ENCODE data around the gene GABRE. TPM values are rescaled to one million over a fixed set of nuclear protein-coding genes. Genes with fewer than 3 reads are reported as not detected.
"Not testable (repeated sequence)": the region's sequence is repeated elsewhere in the genome, so short reads cannot be mapped to it uniquely, and the experiment has no call there.

Gene GABRE
- total RNA-seq, 2 experiments from 2014 or later, result not detected

- Mint-ChIP-seq H3K27ac (no peak overlapping the region), H3K36me3 (ENCODE audit: low read depth) (no peaks in the 10 kb centered on the region), H3K9me3 (no peaks in the 10 kb centered on the region), H3K4me1 (ENCODE audit: low read depth) (no peaks in the 10 kb centered on the region), H3K4me3 (no peak overlapping the region), H3K27me3 (no peaks in the 10 kb centered on the region)
- Histone ChIP-seq H3K9me3 (ENCODE audit: control insufficient read depth in 1 of 2, insufficient read depth in 1 of 2, low read length in 2 of 2) (peaks cover 0 to 7% of the 10 kb centered on the region in 2 experiments), H3K4me1 (ENCODE audit: insufficient read depth, low read length) (no peaks in the 10 kb centered on the region), H3K27me3 (ENCODE audit: control insufficient read depth in 1 of 2, insufficient read depth in 2 of 2, low read length in 2 of 2) (no peaks in the 10 kb centered on the region), H3K4me3 (ENCODE audit: low read length) (no peak overlapping the region), H3K27ac (ENCODE audit: low read depth in 1 of 2, low read length in 2 of 2) (no peak overlapping the region), H3K36me3 (ENCODE audit: insufficient read depth, low read length) (no peaks in the 10 kb centered on the region)
- no peak for DNase-seq
- ChIA-PET POLR2A (no interaction called here), CTCF (no interaction called here)
- ATAC-seq (ENCODE audit: poor library complexity), result no peak
- TF ChIP-seq, protein P1, sequence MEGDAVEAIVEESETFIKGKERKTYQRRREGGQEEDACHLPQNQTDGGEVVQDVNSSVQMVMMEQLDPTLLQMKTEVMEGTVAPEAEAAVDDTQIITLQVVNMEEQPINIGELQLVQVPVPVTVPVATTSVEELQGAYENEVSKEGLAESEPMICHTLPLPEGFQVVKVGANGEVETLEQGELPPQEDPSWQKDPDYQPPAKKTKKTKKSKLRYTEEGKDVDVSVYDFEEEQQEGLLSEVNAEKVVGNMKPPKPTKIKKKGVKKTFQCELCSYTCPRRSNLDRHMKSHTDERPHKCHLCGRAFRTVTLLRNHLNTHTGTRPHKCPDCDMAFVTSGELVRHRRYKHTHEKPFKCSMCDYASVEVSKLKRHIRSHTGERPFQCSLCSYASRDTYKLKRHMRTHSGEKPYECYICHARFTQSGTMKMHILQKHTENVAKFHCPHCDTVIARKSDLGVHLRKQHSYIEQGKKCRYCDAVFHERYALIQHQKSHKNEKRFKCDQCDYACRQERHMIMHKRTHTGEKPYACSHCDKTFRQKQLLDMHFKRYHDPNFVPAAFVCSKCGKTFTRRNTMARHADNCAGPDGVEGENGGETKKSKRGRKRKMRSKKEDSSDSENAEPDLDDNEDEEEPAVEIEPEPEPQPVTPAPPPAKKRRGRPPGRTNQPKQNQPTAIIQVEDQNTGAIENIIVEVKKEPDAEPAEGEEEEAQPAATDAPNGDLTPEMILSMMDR (IDR thresholded peaks at IDR 0.05), result no peak
- intact Hi-C loops (cut with DNase I, micrococcal nuclease), result no loop called here
Observed at GRCh38 chrX:151919610-151920009, 54.9 kb downstream of the GABRE start.

GRCh38 chrX:151918736-151919135 is 55.7 kb downstream of the GABRE start:
- H3K9me3 ChIP-seq (ENCODE audit: control insufficient read depth in 1 of 2, insufficient read depth in 1 of 2, low read length in 2 of 2); CTCF ChIA-PET; H3K27ac ChIP-seq (ENCODE audit: low read depth in 1 of 2, low read length in 2 of 2); H3K27ac Mint-ChIP-seq; POLR2A ChIA-PET; DNase-seq; intact Hi-C loops (cut with DNase I, micrococcal nuclease); H3K27me3 Mint-ChIP-seq; ATAC-seq (ENCODE audit: poor library complexity); H3K9me3 Mint-ChIP-seq; H3K36me3 Mint-ChIP-seq (ENCODE audit: low read depth); H3K4me1 ChIP-seq (ENCODE audit: insufficient read depth, low read length); H3K27me3 ChIP-seq (ENCODE audit: control insufficient read depth in 1 of 2, insufficient read depth in 2 of 2, low read length in 2 of 2); H3K4me3 ChIP-seq (ENCODE audit: low read length); H3K36me3 ChIP-seq (ENCODE audit: insufficient read depth, low read length); H3K4me1 Mint-ChIP-seq (ENCODE audit: low read depth); H3K4me3 Mint-ChIP-seq: not testable (repeated sequence)

DNA sequence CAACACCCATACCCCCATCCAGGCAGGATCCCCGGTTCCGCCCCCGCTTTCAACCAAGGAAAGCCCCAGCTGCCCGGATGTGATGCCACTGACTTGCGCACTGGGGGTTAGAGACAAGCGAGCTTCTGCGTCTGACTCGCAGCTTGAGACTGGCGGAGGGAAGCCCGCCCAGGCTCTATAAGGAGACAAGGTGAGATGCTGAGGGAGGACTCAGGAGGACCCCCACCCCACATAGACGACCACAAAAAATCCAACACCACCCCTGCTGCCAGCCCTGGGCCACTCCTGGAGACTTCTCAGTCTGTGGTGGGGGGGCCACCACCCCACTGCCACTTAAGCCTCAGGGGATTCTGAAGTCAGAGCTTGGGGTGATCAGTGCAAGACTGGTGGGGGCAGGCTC is 61.7 kb downstream of the GABRE start, which contains the start of gene MAGEA4:
Gene MAGEA4 (plus strand): TSS at position 110 of the 400 bp plus-strand sequence. CDS start 10,776 bp downstream, outside the sequence.
- TF ChIP-seq, protein P1 (IDR thresholded peaks at IDR 0.05), result no peak
- Histone ChIP-seq H3K27ac (ENCODE audit: low read depth in 1 of 2, low read length in 2 of 2) (no peak within 1 kb of the TSS), H3K36me3 (ENCODE audit: insufficient read depth, low read length) (no peaks in the 10 kb centered on the region), H3K27me3 (ENCODE audit: control insufficient read depth in 1 of 2, insufficient read depth in 2 of 2, low read length in 2 of 2) (no peaks in the 10 kb centered on the region), H3K9me3 (ENCODE audit: control insufficient read depth in 1 of 2, insufficient read depth in 1 of 2, low read length in 2 of 2) (no peaks in the 10 kb centered on the region), H3K4me1 (ENCODE audit: insufficient read depth, low read length) (no peaks in the 10 kb centered on the region), H3K4me3 (ENCODE audit: low read length) (no peak within 1 kb of the TSS)
- POLR2A ChIA-PET, result no interaction called here
- DNase-seq (no peak), ATAC-seq (ENCODE audit: poor library complexity) (no peak)
- Mint-ChIP-seq H3K4me3 (no peak within 1 kb of the TSS), H3K36me3 (ENCODE audit: low read depth) (no peaks in the 10 kb centered on the region), H3K27ac (no peak within 1 kb of the TSS), H3K27me3 (no peaks in the 10 kb centered on the region), H3K9me3 (no peaks in the 10 kb centered on the region), H3K4me1 (ENCODE audit: low read depth) (no peaks in the 10 kb centered on the region)
- intact Hi-C loops (cut with DNase I, micrococcal nuclease), result no loop called here
- CTCF ChIA-PET, result no interaction called here

DNA sequence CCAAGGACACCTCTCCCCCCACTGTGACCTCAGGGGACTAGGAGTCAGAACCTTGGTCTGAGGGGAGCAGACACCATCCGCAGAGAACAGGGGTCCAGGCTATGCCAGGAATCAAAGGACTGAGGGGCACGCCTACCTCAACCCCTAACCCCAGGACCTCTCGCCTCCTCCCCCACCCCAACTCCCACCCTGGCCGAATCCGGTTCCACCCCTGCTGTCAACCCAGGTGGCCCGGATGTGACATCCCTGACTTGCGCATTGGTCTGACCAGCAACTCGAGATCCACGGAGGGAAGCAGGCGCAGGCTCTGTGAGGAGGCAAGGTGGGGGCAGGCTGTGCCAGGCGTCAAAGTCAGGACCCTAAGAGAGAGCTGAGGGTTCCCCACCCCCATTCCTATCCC is 62.3 kb downstream of the GABRE start:
- Histone ChIP-seq H3K27ac (ENCODE audit: low read depth in 1 of 2, low read length in 2 of 2) (no peak overlapping the region), H3K9me3 (ENCODE audit: control insufficient read depth in 1 of 2, insufficient read depth in 1 of 2, low read length in 2 of 2) (no peaks in the 10 kb centered on the region), H3K27me3 (ENCODE audit: control insufficient read depth in 1 of 2, insufficient read depth in 2 of 2, low read length in 2 of 2) (no peaks in the 10 kb centered on the region), H3K36me3 (ENCODE audit: insufficient read depth, low read length) (no peaks in the 10 kb centered on the region), H3K4me3 (ENCODE audit: low read length) (no peak overlapping the region), H3K4me1 (ENCODE audit: insufficient read depth, low read length) (no peaks in the 10 kb centered on the region)
- ChIA-PET CTCF (no interaction called here), POLR2A (no interaction called here)
- no peaks in the 10 kb centered on the region for H3K27me3 Mint-ChIP-seq
- no peaks in the 10 kb centered on the region for H3K9me3 Mint-ChIP-seq
- no peak overlapping the region for H3K4me3 Mint-ChIP-seq
- H3K27ac Mint-ChIP-seq, result no peak overlapping the region
- DNase-seq, result no peak
- H3K4me1 Mint-ChIP-seq (ENCODE audit: low read depth), result no peaks in the 10 kb centered on the region
- intact Hi-C loops (cut with DNase I, micrococcal nuclease), result no loop called here
- H3K36me3 Mint-ChIP-seq (ENCODE audit: low read depth), result no peaks in the 10 kb centered on the region
- TF ChIP-seq, protein P1 (IDR thresholded peaks at IDR 0.05), result no peak
- ATAC-seq (ENCODE audit: poor library complexity), result no peak
